Fibroblast of villous mesenchyme (primary cell): ENCODE measurements around the gene PRKG1. TPM values are rescaled to one million over a fixed set of nuclear protein-coding genes. Genes with fewer than 3 reads are reported as not detected.

Source experiments
- DNase-seq: peaks from one replicate; pipeline ENCODE4 v3.0.0-alpha.2; 2010; ENCODE audit warnings: low read depth
- H3K4me3 ChIP-seq: 2 replicates; pipeline ENCODE4 v1.5.1; 2011; ENCODE audit warnings: low read depth, mild to moderate bottlenecking, low read length
- CTCF ChIP-seq: IDR thresholded peaks from 2 replicates; pipeline ENCODE4 v1.5.1; 2012; ENCODE audit warnings: low read depth, mild to moderate bottlenecking, low read length; ENCODE audit not compliant: insufficient read depth
- total RNA-seq: library from RNA; depleted of rRNA; stranded (reverse); fragments of >200 nt; gene quantifications from 2 replicates; pipeline ENCODE4 v1.2.3, GENCODE V29; 2012

Gene PRKG1
- total RNA-seq, 1 donor: 19.0 TPM

- no peak for DNase-seq
- H3K4me3 ChIP-seq: no peak overlapping the region
- no peak for TF ChIP-seq CTCF
Observed at GRCh38 chr10:51468424-51468823, 394.1 kb downstream of the PRKG1 start.

- no peak overlapping the region for H3K4me3 ChIP-seq
- TF ChIP-seq CTCF: no peak
- no peak for DNase-seq
Observed at GRCh38 chr10:51469686-51470085, 395.4 kb downstream of the PRKG1 start.

- H3K4me3 ChIP-seq: no peak overlapping the region
- DNase-seq: no peak
- no peak for TF ChIP-seq CTCF
Observed at GRCh38 chr10:51471271-51471670, 397.0 kb downstream of the PRKG1 start.

- no peak overlapping the region for H3K4me3 ChIP-seq
- TF ChIP-seq CTCF: no peak
- DNase-seq: no peak
Observed at GRCh38 chr10:51472154-51472553, 397.9 kb downstream of the PRKG1 start.

- no peak for DNase-seq
- H3K4me3 ChIP-seq: no peak overlapping the region
- no peak for TF ChIP-seq CTCF
Observed at GRCh38 chr10:51479711-51480110, 405.4 kb downstream of the PRKG1 start.

- DNase-seq: no peak
- H3K4me3 ChIP-seq: no peak overlapping the region
- no peak for TF ChIP-seq CTCF
Observed at GRCh38 chr10:51485668-51486067, 411.4 kb downstream of the PRKG1 start.

- no peak for TF ChIP-seq CTCF
- no peak overlapping the region for H3K4me3 ChIP-seq
- DNase-seq: no peak
Observed at GRCh38 chr10:51487576-51487975, 413.3 kb downstream of the PRKG1 start.
